Ishikawa (cell line): ENCODE results near the gene CARHSP1.
A peak's percentile ranks its signal among the peaks of the same experiment; 100 is the strongest.

Experiments used
- CEBPB ChIP-seq: IDR thresholded peaks from 2 replicates; pipeline ENCODE4 v1.6.1; 2012
- CREB1 ChIP-seq: IDR thresholded peaks from 2 replicates; pipeline ENCODE4 v1.6.1; 2012; ENCODE audit warnings: low read depth
- EGR1 ChIP-seq: IDR thresholded peaks from 2 replicates; pipeline ENCODE4 v1.6.1; 2012
- EP300 ChIP-seq: IDR thresholded peaks from 2 replicates; pipeline ENCODE4 v1.6.1; 2012; ENCODE audit warnings: borderline replicate concordance
- FOXM1 ChIP-seq: IDR thresholded peaks from 2 replicates; pipeline ENCODE4 v1.6.1; 2012; ENCODE audit warnings: low read depth, borderline replicate concordance
- MAX ChIP-seq: IDR thresholded peaks from 2 replicates; pipeline ENCODE4 v1.6.1; 2012
- NFIC ChIP-seq: IDR thresholded peaks from 2 replicates; pipeline ENCODE4 v1.6.1; 2012
- RAD21 ChIP-seq: IDR thresholded peaks from 2 replicates; pipeline ENCODE4 v1.6.1; 2012; ENCODE audit warnings: low read depth
- REST ChIP-seq: IDR thresholded peaks from 2 replicates; pipeline ENCODE4 v1.6.1; 2012; ENCODE audit warnings: low read depth, mild to moderate bottlenecking
- TAF1 ChIP-seq: IDR thresholded peaks from 2 replicates; pipeline ENCODE4 v1.6.1; 2012; ENCODE audit warnings: low read depth, mild to moderate bottlenecking
- TCF12 ChIP-seq: IDR thresholded peaks from 2 replicates; pipeline ENCODE4 v1.6.1; 2012; ENCODE audit warnings: low read depth
- TEAD4 ChIP-seq: IDR thresholded peaks from 2 replicates; pipeline ENCODE4 v1.6.1; 2012
- USF1 ChIP-seq: IDR thresholded peaks from 2 replicates; pipeline ENCODE4 v1.6.1; 2012
- YY1 ChIP-seq: IDR thresholded peaks from 2 replicates; pipeline ENCODE4 v1.6.1; 2012; ENCODE audit warnings: low read depth
- ZBTB7A ChIP-seq: IDR thresholded peaks from 2 replicates; pipeline ENCODE4 v1.6.1; 2012; ENCODE audit warnings: low read depth

The CARHSP1 gene

GRCh38 chr16:8905168-8905762 is 36.5 kb upstream of the CARHSP1 start:
- TF ChIP-seq FOXM1 (no peak), TAF1 (no peak), CREB1 (no peak), ZBTB7A (no peak), RAD21 (peak; percentile 63)

- TF ChIP-seq EGR1: no peak
- TF ChIP-seq CEBPB: no peak
- no peak for TF ChIP-seq RAD21
- no peak for TF ChIP-seq TEAD4
- no peak for TF ChIP-seq TCF12
- TF ChIP-seq EP300: no peak
- no peak for TF ChIP-seq FOXM1
Measured at GRCh38 chr16:8904018-8904430, 35.2 kb upstream of the CARHSP1 start.

- no peak for TF ChIP-seq TAF1
- no peak for TF ChIP-seq CEBPB
- TF ChIP-seq YY1: no peak
Measured at GRCh38 chr16:8903004-8903403, 34.2 kb upstream of the CARHSP1 start.

- TF ChIP-seq EGR1 (no peak), EP300 (no peak), YY1 (no peak), USF1 (no peak), ZBTB7A (no peak), TEAD4 (no peak), REST (no peak), RAD21 (no peak), TCF12 (no peak), NFIC (no peak), MAX (no peak), CREB1 (no peak), CEBPB (no peak)
Measured at GRCh38 chr16:8901320-8901861, 32.6 kb upstream of the CARHSP1 start.

- TF ChIP-seq TEAD4 (no peak), YY1 (no peak), MAX (no peak), TCF12 (no peak), CEBPB (no peak)
Measured at GRCh38 chr16:8900343-8900742, 31.5 kb upstream of the CARHSP1 start.

GRCh38 chr16:8899709-8900317 is 31.0 kb upstream of the CARHSP1 start:
- TF ChIP-seq REST: no peak
- no peak for TF ChIP-seq CEBPB
- no peak for TF ChIP-seq TCF12
- no peak for TF ChIP-seq YY1
- TF ChIP-seq USF1: no peak
- no peak for TF ChIP-seq CREB1
